ENCODE measurements around the gene PLA2G4A. TPM values are rescaled to one million over a fixed set of nuclear protein-coding genes. Genes with fewer than 3 reads are reported as not detected.

Gene PLA2G4A
- total RNA-seq, 1 experiment from 2014 or later = 8.6 TPM

DNA sequence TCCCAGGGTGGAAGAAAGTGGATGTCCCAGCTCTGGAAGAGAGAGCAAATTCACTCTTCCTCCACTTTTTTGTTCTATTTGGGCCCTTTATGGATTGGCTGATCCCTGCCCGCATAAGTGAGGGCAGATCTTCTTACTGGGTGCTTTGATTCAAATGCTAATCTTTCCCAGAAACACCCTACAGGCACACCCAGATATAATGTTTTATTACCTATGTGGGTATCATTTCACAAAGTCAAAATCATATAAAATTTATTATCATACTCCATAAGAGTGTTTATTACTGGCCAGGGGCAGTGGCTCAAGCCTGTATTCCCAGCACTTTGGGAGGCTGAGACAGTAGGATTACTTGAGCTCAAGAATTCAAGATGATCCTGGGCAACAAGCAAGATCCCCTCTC, 16.9 kb upstream of the PLA2G4A start:
- no peaks in the 10 kb centered on the region for H4K20me1 ChIP-seq (ENCODE audit: insufficient read depth)
- POLR2A ChIA-PET = no interaction called here
- H3K36me3 ChIP-seq (ENCODE audit: control insufficient read depth in 1 of 2, insufficient read depth in 2 of 2, low read length in 2 of 2) = no peaks in the 10 kb centered on the region
- RAD21 ChIA-PET (ENCODE audit: low non-redundant PET in 1 of 2, low total read pairs in 2 of 2, uncharacterized antibody in 2 of 2, unreplicated experiment in 2 of 2) = no interaction called here
- no peaks in the 10 kb centered on the region for H3K79me2 ChIP-seq (ENCODE audit: insufficient read depth, low read length)
- CTCF ChIA-PET = no interaction called here
- no peaks in the 10 kb centered on the region for H3K27me3 ChIP-seq (ENCODE audit: insufficient read depth, low read length)
- ATAC-seq (no peak), DNase-seq (ENCODE audit: low read depth, low spot score) (no peak)
- intact Hi-C loops (cut with micrococcal nuclease) = no loop called here
- H3K27ac ChIP-seq (ENCODE audit: low read depth, low read length) = no peak overlapping the region
- no peaks in the 10 kb centered on the region for H3K9me3 ChIP-seq (ENCODE audit: control insufficient read depth in 1 of 2, insufficient read depth in 1 of 2, low read depth in 1 of 2, low read length in 2 of 2)
- H3K4me1 ChIP-seq (ENCODE audit: control insufficient read depth in 1 of 2, insufficient read depth in 2 of 2, low read length in 2 of 2) = no peaks in the 10 kb centered on the region
- H2AFZ ChIP-seq (ENCODE audit: low read depth, low read length, poor library complexity, severe bottlenecking) = no peak overlapping the region
- H3K9me2 ChIP-seq (ENCODE audit: insufficient read depth) = no peaks in the 10 kb centered on the region
- H3K4me2 ChIP-seq (ENCODE audit: low read length) = no peak overlapping the region
- H3K9ac ChIP-seq (ENCODE audit: low read length) = no peak overlapping the region
- BruUV-seq (replicated peaks) = no TSS peak
- no peak for TF ChIP-seq ZNF274 (IDR thresholded peaks at IDR 0.05; ENCODE audit: low read depth, low read length)
- TF ChIP-seq, protein P1, sequence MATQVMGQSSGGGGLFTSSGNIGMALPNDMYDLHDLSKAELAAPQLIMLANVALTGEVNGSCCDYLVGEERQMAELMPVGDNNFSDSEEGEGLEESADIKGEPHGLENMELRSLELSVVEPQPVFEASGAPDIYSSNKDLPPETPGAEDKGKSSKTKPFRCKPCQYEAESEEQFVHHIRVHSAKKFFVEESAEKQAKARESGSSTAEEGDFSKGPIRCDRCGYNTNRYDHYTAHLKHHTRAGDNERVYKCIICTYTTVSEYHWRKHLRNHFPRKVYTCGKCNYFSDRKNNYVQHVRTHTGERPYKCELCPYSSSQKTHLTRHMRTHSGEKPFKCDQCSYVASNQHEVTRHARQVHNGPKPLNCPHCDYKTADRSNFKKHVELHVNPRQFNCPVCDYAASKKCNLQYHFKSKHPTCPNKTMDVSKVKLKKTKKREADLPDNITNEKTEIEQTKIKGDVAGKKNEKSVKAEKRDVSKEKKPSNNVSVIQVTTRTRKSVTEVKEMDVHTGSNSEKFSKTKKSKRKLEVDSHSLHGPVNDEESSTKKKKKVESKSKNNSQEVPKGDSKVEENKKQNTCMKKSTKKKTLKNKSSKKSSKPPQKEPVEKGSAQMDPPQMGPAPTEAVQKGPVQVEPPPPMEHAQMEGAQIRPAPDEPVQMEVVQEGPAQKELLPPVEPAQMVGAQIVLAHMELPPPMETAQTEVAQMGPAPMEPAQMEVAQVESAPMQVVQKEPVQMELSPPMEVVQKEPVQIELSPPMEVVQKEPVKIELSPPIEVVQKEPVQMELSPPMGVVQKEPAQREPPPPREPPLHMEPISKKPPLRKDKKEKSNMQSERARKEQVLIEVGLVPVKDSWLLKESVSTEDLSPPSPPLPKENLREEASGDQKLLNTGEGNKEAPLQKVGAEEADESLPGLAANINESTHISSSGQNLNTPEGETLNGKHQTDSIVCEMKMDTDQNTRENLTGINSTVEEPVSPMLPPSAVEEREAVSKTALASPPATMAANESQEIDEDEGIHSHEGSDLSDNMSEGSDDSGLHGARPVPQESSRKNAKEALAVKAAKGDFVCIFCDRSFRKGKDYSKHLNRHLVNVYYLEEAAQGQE (IDR thresholded peaks at IDR 0.05; ENCODE audit: low read depth) = no peak
- no peak for TF ChIP-seq TCF7L2 (IDR thresholded peaks at IDR 0.05; ENCODE audit: borderline replicate concordance, extremely low read depth, insufficient read depth, insufficient read length)
- TF ChIP-seq, protein P2, sequence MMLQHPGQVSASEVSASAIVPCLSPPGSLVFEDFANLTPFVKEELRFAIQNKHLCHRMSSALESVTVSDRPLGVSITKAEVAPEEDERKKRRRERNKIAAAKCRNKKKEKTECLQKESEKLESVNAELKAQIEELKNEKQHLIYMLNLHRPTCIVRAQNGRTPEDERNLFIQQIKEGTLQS (IDR thresholded peaks at IDR 0.05) = no peak
- TF ChIP-seq POLR2A (IDR thresholded peaks at IDR 0.05; ENCODE audit: borderline replicate concordance, extremely low read depth, insufficient read depth, insufficient read length) = no peak
- TF ChIP-seq, protein P3, sequence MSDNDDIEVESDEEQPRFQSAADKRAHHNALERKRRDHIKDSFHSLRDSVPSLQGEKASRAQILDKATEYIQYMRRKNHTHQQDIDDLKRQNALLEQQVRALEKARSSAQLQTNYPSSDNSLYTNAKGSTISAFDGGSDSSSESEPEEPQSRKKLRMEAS (IDR thresholded peaks at IDR 0.05) = no peak
- no peak for TF ChIP-seq SP1 (IDR thresholded peaks at IDR 0.05; ENCODE audit: low read depth)
- TF ChIP-seq, protein P4, sequence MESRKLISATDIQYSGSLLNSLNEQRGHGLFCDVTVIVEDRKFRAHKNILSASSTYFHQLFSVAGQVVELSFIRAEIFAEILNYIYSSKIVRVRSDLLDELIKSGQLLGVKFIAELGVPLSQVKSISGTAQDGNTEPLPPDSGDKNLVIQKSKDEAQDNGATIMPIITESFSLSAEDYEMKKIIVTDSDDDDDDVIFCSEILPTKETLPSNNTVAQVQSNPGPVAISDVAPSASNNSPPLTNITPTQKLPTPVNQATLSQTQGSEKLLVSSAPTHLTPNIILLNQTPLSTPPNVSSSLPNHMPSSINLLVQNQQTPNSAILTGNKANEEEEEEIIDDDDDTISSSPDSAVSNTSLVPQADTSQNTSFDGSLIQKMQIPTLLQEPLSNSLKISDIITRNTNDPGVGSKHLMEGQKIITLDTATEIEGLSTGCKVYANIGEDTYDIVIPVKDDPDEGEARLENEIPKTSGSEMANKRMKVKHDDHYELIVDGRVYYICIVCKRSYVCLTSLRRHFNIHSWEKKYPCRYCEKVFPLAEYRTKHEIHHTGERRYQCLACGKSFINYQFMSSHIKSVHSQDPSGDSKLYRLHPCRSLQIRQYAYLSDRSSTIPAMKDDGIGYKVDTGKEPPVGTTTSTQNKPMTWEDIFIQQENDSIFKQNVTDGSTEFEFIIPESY (IDR thresholded peaks at IDR 0.05; ENCODE audit: extremely low read depth, insufficient replicate concordance, low read length) = no peak
- TF ChIP-seq SRF (IDR thresholded peaks at IDR 0.05; ENCODE audit: low read depth) = no peak
- H3K4me3 ChIP-seq (replicated peaks in 1 of 2; ENCODE audit: low read depth in 1 of 2, low read length in 2 of 2) = no peak overlapping the region
